ENCODE data around the gene ARSA.

- no peak for TF ChIP-seq POLR2AphosphoS5 (IDR thresholded peaks at IDR 0.05)
- TF ChIP-seq CTCF (IDR thresholded peaks at IDR 0.05) = no peak
These were observed 30.9 kb downstream of the ARSA start for GRCh38 chr22:50597097-50597496.

Data from upper lobe of left lung (tissue), 4 donors.